Measurements from ENCODE around the gene PHF10.

PHF10 gene

GRCh38 chr6:169738204-169738975 is 14.1 kb upstream of the PHF10 start:
- TF ChIP-seq, protein P1, sequence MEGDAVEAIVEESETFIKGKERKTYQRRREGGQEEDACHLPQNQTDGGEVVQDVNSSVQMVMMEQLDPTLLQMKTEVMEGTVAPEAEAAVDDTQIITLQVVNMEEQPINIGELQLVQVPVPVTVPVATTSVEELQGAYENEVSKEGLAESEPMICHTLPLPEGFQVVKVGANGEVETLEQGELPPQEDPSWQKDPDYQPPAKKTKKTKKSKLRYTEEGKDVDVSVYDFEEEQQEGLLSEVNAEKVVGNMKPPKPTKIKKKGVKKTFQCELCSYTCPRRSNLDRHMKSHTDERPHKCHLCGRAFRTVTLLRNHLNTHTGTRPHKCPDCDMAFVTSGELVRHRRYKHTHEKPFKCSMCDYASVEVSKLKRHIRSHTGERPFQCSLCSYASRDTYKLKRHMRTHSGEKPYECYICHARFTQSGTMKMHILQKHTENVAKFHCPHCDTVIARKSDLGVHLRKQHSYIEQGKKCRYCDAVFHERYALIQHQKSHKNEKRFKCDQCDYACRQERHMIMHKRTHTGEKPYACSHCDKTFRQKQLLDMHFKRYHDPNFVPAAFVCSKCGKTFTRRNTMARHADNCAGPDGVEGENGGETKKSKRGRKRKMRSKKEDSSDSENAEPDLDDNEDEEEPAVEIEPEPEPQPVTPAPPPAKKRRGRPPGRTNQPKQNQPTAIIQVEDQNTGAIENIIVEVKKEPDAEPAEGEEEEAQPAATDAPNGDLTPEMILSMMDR (conservative IDR thresholded peaks at IDR 0.05; ENCODE audit: control insufficient read depth, insufficient read depth, low read depth, low read length): no peak
- H3K4me3 ChIP-seq (ENCODE audit: control insufficient read depth, low read depth, low read length): no peak overlapping the region
- DNase-seq (ENCODE audit: low read depth): peak; percentile 70

DNA sequence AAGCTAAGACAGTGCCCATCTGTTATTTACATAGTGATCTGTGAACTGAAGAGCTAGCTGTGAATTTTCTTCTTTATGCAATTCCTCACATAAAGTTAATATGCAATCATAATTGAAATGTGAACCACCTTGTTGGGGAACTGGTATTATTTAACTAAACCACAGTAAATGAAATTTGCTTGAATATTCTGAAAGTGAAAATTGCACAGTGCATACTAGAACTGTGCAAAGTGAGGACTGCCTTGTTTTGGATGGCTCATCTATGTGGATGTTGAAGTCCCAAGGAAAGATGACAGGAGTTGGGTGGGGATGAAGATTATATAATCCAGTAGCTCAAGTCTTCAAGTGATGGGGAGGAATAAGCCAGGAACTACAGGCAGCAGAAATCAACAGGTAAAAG is 5.7 kb upstream of the PHF10 start:
- TF ChIP-seq, protein P1 (conservative IDR thresholded peaks at IDR 0.05; ENCODE audit: control insufficient read depth, insufficient read depth, low read depth, low read length): no peak
- no peak for DNase-seq (ENCODE audit: low read depth)
- no peak overlapping the region for H3K4me3 ChIP-seq (ENCODE audit: control insufficient read depth, low read depth, low read length)

DNA sequence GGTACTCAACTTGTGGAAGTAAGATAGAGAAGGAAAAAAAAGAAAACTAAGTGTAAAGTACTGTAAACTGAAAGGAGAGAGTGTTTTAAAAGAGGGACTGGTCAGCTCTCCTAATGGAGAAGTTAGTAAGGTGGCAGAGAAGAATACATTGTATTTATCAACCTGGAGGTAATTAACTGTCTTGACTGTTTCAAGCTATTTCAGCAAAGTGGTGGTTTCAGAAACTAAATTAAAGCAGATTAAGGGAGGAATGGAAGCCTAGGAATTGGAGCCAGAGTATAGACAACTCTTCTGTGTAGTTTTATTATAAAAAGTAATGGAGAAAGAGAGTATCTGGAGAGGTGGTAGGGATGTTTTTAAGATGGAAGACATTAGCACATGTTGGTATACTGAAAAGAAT is 2.7 kb upstream of the PHF10 start:
- TF ChIP-seq, protein P1 (conservative IDR thresholded peaks at IDR 0.05; ENCODE audit: control insufficient read depth, insufficient read depth, low read depth, low read length): no peak
- DNase-seq (ENCODE audit: low read depth): no peak

GRCh38 chr6:169726049-169726400 is 1.7 kb upstream of the PHF10 start:
- no peak for DNase-seq (ENCODE audit: low read depth)
- no peak overlapping the region for H3K4me3 ChIP-seq (ENCODE audit: control insufficient read depth, low read depth, low read length)

More for the DNA sequence above, 2.7 kb upstream of the PHF10 start:
- no peak overlapping the region for H3K4me3 ChIP-seq (ENCODE audit: control insufficient read depth, low read depth, low read length)

DNA sequence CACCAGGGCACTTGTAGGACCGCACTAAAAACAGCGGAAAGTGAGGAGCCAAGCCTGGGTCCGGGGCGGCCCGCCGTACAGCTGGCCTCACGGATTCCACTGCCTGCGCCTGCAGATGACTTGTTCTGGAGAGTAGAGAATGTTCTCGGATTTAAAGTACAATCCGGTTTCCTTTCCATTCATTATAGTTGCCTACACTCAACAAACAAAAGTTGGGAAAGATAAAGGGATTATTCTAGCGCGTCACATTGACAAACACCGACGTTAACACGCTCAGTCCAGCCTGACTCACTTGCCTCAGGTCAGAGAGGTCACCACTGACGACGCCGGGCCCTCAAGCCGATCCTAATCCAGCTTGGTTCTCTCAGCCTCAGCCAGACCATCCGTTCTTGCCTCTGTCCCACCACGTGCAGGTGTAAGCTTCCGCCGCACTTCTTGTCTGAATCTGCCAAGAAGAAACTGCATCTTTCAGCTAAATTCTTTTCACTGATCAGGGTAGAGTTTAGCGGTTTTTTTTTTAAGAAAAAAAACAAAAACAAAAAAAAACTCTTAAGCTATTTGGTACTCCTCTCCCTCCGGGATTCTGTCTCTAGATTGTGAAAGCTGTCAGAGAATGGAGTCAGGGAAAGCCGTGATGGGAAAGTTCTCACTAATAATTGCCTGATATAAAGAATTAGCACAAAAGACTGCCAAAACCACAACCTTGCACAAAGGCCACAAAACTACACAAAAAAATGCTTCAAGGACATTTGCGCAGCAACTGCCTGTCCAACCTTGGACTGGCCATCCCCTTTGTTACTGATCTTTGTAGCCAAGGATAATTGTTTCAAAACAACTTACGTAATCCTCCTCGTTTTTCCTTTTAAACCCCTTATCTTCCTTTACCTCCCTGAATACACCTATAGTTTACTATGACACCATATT is 1.1 kb upstream of the PHF10 start:
- peak; percentile 93 for DNase-seq (ENCODE audit: low read depth)
- TF ChIP-seq, protein P1 (conservative IDR thresholded peaks at IDR 0.05; ENCODE audit: control insufficient read depth, insufficient read depth, low read depth, low read length): no peak
- peak overlapping the region; percentile 48 for H3K4me3 ChIP-seq (ENCODE audit: control insufficient read depth, low read depth, low read length)

More at GRCh38 chr6:169726049-169726400, 1.7 kb upstream of the PHF10 start:
- TF ChIP-seq, protein P1 (conservative IDR thresholded peaks at IDR 0.05; ENCODE audit: control insufficient read depth, insufficient read depth, low read depth, low read length): no peak

- DNase-seq (ENCODE audit: low read depth): no peak
- TF ChIP-seq, protein P1 (conservative IDR thresholded peaks at IDR 0.05; ENCODE audit: control insufficient read depth, insufficient read depth, low read depth, low read length): no peak
- H3K4me3 ChIP-seq (ENCODE audit: control insufficient read depth, low read depth, low read length): no peak overlapping the region
Observed at GRCh38 chr6:169723991-169724493, 258 bp downstream of the PHF10 start.
